ENCODE data around the gene UTP14A. TPM values are rescaled to one million over a fixed set of nuclear protein-coding genes. Genes with fewer than 3 reads are reported as not detected.

UTP14A gene
- total RNA-seq, 4 donors from 2014 or later, result 13.6 to 16.8 (median 15.9) TPM

Other genes starting within 250 kb of the UTP14A start
- gene XPNPEP2, start 167.2 kb upstream of the UTP14A start, total RNA-seq, result 10 to 100 TPM in 2 of 4 donors, 1 to 10 TPM in 2; 3.4 to 25.0 (median 8.4) TPM
- 10 to 100 TPM in 3 of 4 donors, 1 to 10 TPM in 1; 7.3 to 76.3 (median 18.0) TPM for gene SASH3, start 126.2 kb upstream of the UTP14A start, total RNA-seq
- gene ZDHHC9, start 62.3 kb upstream of the UTP14A start, total RNA-seq, result 10 to 100 TPM; 23.4 to 61.0 (median 31.7) TPM
- 10 to 100 TPM in 1 of 4 donors, 1 to 10 TPM in 3; 4.1 to 13.9 (median 4.4) TPM for gene BCORL1, start 76.5 kb downstream of the UTP14A start, total RNA-seq
- 10 to 100 TPM in 1 of 4 donors, 1 to 10 TPM in 3; 7.0 to 14.8 (median 8.8) TPM for gene ELF4, start 204.3 kb downstream of the UTP14A start, total RNA-seq

All from subcutaneous adipose tissue (tissue), 4 donors.